ENCODE results near the gene B3GALT5.
"Not testable (repeated sequence)": the region's sequence is repeated elsewhere in the genome, so short reads cannot be mapped to it uniquely, and the experiment has no call there.

B3GALT5 gene

DNA sequence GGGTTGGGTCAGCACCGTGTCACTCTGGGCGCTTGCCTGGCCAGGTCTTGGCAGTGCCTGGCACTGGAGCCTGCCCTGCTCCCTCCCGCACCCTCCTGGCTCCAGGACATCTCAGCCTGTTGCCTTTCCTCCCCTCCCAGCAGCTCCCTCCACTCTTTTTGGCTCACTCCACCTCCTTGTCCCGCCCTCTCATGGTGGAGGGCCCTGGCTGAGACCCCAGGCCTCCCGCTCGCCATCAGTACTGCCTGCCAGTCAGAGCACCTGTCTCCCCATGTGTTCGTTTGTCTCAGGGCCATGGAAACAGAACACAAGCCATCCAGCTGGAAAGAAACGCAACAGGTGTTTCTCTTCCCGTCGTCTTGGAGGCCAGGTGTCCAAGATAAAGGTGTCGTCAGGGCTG is 61.0 kb downstream of the B3GALT5 start:
- no peak for TF ChIP-seq ZNF274 (IDR thresholded peaks at IDR 0.05; ENCODE audit: low read depth, low read length)
- H3K4me3 ChIP-seq (ENCODE audit: low read length): no peak overlapping the region

DNA sequence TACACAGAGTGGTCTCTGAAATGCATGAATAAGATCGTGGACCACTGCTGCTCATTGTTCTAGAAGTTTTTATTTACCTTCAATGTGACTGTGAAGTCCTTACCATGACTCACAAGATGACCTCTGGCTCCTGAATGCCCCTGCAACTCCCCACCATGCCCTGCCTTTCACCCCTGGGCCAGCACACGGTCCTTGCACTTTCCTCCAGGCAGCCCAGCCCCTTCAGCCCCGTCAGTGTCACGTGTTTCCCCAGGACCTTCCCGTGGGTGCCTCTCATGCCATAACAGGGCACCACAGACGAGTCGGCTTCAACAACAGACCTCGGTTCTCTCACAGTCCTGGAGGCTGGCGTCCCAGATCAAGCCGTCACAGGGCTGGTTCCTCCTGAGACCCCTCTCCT is 62.1 kb downstream of the B3GALT5 start:
- no peak overlapping the region for H3K4me3 ChIP-seq (ENCODE audit: low read length)
- no peak for TF ChIP-seq ZNF274 (IDR thresholded peaks at IDR 0.05; ENCODE audit: low read depth, low read length)

DNA sequence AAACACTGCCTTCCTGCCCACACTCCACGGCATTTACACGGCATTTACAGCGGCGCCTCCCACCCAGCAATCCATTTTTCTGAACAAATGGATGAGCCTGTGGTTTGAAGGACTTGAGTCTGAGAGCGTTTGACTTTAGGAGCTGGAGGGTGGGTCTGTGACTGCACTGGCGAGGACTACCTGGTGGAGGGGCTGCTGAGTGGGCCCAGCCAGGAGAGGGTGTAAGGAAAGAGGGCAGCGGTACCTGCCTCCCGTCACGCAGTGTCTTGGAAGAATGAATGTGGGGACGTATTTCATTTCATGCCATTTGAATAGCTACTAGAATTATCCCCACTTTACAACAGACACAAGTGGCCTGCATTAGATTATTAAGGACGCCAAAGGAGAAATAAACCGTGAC is 62.9 kb downstream of the B3GALT5 start:
- no peak overlapping the region for H3K4me3 ChIP-seq (ENCODE audit: low read length)
- no peak for TF ChIP-seq ZNF274 (IDR thresholded peaks at IDR 0.05; ENCODE audit: low read depth, low read length)

DNA sequence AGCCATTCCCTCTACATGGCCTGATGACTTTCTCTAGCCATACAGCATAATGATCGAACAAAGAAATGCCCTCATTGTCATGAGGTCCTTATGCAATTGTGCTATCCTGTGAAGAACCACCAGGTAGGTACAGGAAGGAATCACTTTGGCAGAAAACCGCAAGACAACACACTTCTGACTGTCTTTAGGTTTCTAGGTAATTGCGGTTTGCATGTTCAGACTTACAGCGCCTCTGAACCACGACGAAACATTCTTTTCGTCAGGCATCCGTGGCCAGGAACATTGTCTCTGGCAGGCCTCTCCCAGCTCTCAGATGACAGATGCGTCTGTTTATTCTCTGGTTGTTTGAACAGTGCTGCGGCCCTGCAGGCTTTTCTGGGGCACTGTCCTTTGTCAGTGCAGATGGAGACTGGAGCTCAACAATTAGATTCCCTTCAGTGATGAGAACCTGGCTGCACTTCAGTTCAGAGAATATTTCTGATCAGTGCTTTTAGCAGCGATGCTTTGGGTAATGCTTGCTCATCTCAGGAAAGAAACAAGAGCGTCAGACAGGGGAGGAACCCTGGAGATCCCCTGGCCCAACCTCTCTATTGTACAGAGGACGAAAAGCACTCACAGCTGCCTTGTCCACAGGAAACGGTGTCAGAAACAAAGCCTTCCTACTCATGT is 63.4 kb downstream of the B3GALT5 start:
- TF ChIP-seq ZNF274 (IDR thresholded peaks at IDR 0.05; ENCODE audit: low read depth, low read length): no peak
- H3K4me3 ChIP-seq (ENCODE audit: low read length): no peak overlapping the region

DNA sequence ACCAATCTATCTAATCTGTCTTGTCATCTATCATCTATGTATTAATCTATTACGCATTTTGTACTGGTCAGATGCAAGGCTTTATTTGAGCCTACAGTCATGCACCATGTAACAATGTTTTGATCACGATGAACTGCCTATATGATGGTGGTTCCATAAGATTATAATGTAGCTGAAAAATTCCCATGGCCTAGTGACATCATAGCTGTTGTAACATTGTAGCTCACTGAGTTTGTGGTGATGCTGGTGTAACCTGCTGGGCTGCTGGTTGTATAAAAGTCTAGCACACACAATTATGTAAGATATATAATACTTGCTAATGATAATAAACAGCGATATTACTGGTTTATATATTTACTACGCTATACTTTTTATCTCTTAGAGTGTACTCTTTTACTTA is 67.5 kb downstream of the B3GALT5 start:
- no peak for TF ChIP-seq ZNF274 (IDR thresholded peaks at IDR 0.05; ENCODE audit: low read depth, low read length)
- no peak overlapping the region for H3K4me3 ChIP-seq (ENCODE audit: low read length)

DNA sequence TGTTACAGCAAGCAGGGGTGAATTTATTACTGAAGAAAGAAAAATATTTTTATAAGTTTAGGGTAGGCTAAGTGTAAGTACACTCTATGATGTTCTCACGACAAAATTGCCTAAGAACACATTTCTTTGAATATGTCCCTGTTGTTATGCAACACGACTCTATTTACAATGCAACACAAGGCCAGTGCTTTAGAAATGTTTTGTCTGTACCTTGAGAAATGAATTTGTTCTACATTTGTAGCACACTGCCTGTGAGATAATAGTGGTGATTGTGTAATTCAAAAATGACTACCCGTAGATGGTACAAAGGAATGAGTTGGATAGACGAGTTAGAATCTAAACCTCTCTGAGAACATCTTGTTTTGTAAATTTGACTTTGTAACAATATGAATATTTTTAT is 68.5 kb downstream of the B3GALT5 start:
- no peak for TF ChIP-seq ZNF274 (IDR thresholded peaks at IDR 0.05; ENCODE audit: low read depth, low read length)
- no peak overlapping the region for H3K4me3 ChIP-seq (ENCODE audit: low read length)

DNA sequence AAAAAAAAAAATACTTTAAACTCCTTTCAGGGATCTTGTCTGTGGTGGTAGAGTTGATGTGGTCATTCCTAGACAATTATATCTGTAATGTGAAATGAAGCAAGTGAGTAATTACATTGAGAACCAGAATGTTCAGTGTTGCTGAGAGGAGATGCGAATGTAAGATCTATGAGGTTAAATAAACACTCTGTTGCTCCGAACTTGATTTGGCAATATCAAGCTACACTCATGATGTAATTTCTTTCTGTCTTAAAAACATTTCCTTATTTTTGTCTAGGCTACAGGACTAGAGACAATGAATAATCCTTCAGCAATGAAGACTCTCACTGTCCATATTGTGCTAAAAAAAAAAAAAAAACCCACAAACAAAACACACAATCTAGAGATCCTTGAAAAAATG is 69.1 kb downstream of the B3GALT5 start:
- H3K4me3 ChIP-seq (ENCODE audit: low read length): no peak overlapping the region
- no peak for TF ChIP-seq ZNF274 (IDR thresholded peaks at IDR 0.05; ENCODE audit: low read depth, low read length)

DNA sequence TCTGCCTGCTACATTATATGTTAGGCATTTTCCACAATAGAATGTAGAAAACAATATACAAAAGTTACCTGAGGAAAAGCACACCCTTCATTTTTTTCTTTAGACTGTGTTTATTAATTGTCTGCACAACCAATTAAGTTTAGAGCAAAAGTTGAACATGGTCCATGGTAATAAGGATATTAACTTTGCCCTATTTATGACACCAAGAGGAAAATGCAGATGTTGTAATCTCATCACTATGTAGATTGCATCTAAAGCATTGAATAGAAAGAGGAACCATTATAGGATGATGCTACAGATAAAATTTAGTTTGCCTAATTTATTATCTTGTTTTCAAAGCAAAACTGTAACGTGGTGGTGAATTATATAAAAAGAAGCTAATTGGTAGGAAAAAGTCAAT is 72.5 kb downstream of the B3GALT5 start:
- TF ChIP-seq ZNF274 (IDR thresholded peaks at IDR 0.05; ENCODE audit: low read depth, low read length): no peak
- no peak overlapping the region for H3K4me3 ChIP-seq (ENCODE audit: low read length)

DNA sequence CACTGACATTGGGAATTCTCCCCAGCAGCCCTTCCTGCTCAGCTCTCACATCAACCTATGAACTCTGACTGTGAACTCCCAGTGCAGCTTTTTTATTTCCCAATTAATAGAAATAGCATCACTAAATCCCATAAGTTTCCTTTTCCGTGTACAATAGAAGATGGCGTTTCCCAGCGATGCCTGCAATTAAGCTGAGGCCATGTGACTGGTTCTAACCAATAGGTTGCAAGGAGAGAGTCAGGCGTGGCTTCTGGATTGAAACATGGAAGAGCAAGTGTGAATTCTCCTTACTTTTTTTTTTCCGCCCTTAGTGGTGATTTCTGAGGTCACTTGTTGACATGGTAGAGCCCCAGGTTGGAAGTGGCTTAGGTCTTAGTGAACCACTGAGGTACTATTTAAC is 73.3 kb downstream of the B3GALT5 start:
- H3K4me3 ChIP-seq (ENCODE audit: low read length): no peak overlapping the region
- TF ChIP-seq ZNF274 (IDR thresholded peaks at IDR 0.05; ENCODE audit: low read depth, low read length): no peak

DNA sequence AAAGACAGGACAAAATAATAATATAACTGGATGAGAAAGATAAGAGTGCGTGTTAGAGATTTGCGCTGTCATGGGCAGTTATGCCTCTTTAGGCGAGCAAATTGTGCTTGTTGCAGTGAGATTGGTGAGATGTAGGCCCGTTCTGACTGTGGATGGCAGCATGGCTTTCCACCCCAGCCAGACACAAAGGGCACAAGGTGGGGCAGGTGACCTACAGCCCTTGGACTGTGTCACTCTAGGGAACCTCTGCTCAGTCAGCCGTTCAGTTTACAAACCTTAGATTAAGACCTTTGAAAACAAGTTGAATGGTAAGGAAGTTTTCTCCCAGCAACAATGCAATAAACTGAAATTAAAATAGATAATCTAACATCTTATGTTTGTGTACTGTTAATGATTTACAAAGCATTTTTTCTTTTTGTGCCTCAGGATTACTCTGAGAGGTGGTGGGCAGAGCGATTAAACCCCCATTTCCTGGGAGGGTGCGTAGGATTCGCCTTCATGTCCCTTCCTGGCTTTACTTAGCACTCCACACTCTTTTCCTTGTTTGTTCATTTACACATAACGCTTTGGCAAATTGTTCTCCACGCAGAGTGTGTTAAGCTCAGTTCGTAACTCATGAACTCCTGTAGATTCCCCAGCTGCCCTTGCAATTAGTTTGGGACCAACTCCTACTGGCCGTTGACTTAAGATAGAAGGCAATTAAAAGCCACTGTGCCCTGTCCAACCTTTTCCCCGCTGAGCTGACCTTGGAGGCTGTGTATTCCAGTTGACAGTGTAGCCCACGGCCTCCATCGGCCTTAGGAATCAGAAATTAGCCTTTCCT is 74.1 kb downstream of the B3GALT5 start:
- no peak overlapping the region for H3K4me3 ChIP-seq (ENCODE audit: low read length)
- no peak for TF ChIP-seq ZNF274 (IDR thresholded peaks at IDR 0.05; ENCODE audit: low read depth, low read length)

DNA sequence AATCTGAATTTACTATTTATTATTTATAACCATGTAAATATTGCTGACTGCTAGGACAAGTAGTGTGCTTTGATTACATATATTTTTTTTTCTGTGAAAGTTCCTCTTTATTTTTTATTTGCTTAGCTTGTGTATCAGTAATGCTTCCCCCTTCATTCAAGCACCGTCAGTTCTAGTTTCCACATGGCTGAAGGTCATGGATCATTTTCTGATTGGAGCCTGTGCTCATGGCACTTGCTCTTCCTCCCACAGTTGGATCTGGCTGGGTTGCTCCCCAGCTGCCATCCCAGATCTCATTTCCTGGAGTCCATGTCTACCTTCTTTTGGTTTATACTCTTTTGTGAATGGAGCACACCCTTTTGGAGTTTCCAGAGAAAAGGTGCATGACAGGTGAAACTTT is 75.3 kb downstream of the B3GALT5 start:
- H3K4me3 ChIP-seq (ENCODE audit: low read length): no peak overlapping the region
- TF ChIP-seq ZNF274 (IDR thresholded peaks at IDR 0.05; ENCODE audit: low read depth, low read length): no peak

DNA sequence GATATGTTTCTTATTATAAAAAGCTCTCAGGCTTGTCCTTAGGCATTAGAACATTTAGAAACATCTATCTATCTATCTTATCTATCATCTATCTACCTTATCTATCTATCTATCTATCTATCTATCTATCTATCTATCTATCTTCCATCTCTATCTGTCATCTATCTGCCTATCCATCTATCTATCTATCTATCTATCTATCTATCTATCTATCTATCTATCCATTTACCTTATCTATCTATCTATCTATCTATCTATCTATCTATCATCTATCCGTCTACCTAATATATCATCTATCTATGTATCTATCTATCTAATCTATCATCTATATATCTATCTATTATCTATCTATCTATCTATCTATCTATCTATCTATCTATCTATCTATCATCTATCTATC is 77.1 kb downstream of the B3GALT5 start:
- not testable (repeated sequence) for H3K4me3 ChIP-seq (ENCODE audit: low read length)

DNA sequence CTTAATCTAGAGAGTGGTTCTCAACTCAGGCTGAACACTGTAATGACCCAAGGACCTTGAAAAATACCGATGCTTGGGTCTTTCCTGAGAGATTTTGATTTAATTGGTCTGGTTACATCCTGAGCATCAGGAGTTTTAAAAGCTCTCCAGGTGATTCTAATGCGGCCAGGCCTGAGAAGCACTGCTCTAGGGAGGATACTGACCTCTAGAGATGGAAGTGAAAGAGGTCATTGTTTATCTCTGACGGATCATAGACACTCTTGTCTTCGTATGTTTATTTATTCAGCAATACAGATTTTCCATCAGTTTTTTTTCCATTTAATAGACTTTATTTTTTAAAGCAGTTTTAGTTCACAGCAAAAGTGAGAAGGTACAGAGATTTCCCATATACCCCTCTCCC is 77.7 kb downstream of the B3GALT5 start:
- no peak overlapping the region for H3K4me3 ChIP-seq (ENCODE audit: low read length)
- TF ChIP-seq ZNF274 (IDR thresholded peaks at IDR 0.05; ENCODE audit: low read depth, low read length): no peak

DNA sequence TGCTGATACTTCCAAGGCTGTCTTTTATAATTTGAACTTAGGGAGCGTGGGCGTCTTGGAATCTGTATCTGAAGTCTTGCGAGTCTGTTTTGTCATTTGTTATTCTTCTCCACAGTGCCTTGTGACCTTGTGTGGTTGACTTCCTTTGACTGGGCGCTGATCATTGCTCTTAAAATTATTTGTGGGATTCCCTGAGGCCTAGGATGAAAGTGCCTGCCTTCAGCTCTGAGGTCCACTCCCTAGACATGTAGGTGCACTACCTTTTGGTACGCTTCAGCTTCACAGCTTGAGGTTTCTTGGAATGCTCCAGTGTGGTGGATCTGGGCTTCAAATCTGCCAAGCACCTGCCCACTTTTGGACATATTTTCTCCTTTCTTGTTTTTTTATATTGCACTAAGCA is 82.0 kb downstream of the B3GALT5 start:
- no peak for TF ChIP-seq ZNF274 (IDR thresholded peaks at IDR 0.05; ENCODE audit: low read depth, low read length)
- no peak overlapping the region for H3K4me3 ChIP-seq (ENCODE audit: low read length)

DNA sequence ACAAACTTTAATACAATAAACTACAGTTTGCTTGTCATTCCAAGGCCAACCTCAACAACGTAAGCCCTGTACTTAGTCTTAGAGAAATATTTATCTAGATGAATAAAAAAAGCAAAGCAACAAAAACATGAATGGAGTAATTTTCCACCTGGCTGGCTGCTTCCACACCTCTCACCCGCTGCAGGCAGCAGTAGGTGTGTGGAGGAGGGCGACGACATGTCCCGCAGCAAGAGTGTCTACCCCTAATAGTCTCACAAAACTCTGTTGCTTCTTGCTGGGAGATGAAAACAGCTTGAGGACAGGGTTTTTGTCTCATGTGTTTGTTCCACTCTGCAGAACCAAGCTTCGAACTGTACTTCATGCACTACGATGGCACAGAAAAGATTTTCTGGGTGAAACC is 83.5 kb downstream of the B3GALT5 start:
- TF ChIP-seq ZNF274 (IDR thresholded peaks at IDR 0.05; ENCODE audit: low read depth, low read length): no peak
- H3K4me3 ChIP-seq (ENCODE audit: low read length): no peak overlapping the region

Data from GM08714 (cell line).